Activated naive CD4-positive, alpha-beta T cell treated with anti-CD3 and anti-CD28 coated beads, Interleukin-2, amount 50 U/mL, for 24 hours (primary cell): ENCODE results near the gene PIK3C2B.

Experiments
- H3K27ac Mint-ChIP-seq: one replicate; pipeline ENCODE4 v1.8.0; 2021; ENCODE audit warnings: mild to moderate bottlenecking, mixed read lengths
- H3K27me3 Mint-ChIP-seq: one replicate; pipeline ENCODE4 v1.8.0; 2021; ENCODE audit warnings: mixed read lengths
- H3K36me3 Mint-ChIP-seq: one replicate; pipeline ENCODE4 v1.8.0; 2021; ENCODE audit warnings: mixed read lengths
- H3K4me1 Mint-ChIP-seq: one replicate; pipeline ENCODE4 v1.8.0; 2021; ENCODE audit warnings: mixed read lengths
- H3K4me3 Mint-ChIP-seq: one replicate; pipeline ENCODE4 v1.8.0; 2021; ENCODE audit warnings: mild to moderate bottlenecking, mixed read lengths
- H3K9me3 Mint-ChIP-seq: one replicate; pipeline ENCODE4 v1.8.0; 2021; ENCODE audit warnings: mixed read lengths

PIK3C2B gene

GRCh38 chr1:204446413-204447111 is 48.0 kb downstream of the PIK3C2B start:
- H3K27me3 Mint-ChIP-seq, result no peaks in the 10 kb centered on the region
- peak overlapping the region; percentile 51 for H3K27ac Mint-ChIP-seq
- H3K4me1 Mint-ChIP-seq, result peaks cover 28% of the 10 kb centered on the region
- no peak overlapping the region for H3K4me3 Mint-ChIP-seq
- H3K36me3 Mint-ChIP-seq, result peaks cover 20% of the 10 kb centered on the region
- H3K9me3 Mint-ChIP-seq, result no peaks in the 10 kb centered on the region

DNA sequence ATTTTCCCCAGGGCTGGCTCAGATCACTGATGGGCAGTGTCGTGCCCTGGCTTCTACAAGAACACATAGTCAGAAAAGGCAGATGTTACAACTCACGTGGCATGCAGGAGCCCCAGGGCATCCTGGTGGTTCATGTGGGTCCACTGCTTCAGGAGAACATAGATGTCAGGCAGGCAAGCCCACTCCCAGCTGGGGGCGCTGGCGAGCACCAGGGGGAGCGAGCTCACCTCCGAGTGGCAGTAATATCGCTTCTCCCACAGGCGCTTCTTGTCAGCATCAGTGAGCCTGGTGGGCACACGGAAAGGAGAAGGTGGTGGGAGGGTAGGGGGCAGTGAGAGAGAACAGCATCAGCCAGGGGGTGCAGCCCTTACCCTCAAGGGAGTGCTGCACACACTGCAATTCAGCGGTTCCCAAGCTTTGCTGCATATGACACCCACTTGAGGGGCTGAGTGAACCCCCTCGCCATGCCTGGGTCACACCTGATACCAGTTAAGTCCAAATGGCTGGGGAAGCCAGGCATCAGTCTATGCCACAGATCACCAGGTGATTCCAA is 48.7 kb downstream of the PIK3C2B start:
- Mint-ChIP-seq H3K4me1 (peaks cover 27% of the 10 kb centered on the region), H3K27me3 (no peaks in the 10 kb centered on the region), H3K36me3 (peaks cover 20% of the 10 kb centered on the region), H3K4me3 (no peak overlapping the region), H3K27ac (no peak overlapping the region), H3K9me3 (no peaks in the 10 kb centered on the region)
